GM12865 (cell line): Measurements from ENCODE around the gene SLC29A3.

Source experiments
- DNase-seq: peaks from one replicate; pipeline ENCODE4 v3.0.0; 2010; ENCODE audit warnings: low read depth
- H3K4me3 ChIP-seq: 2 replicates; pipeline ENCODE4 v1.5.1; 2011; ENCODE audit warnings: mild to moderate bottlenecking, low read depth, low read length, control low read depth
- TF ChIP-seq, protein P1 (sequence below): IDR thresholded peaks from 2 replicates; pipeline ENCODE4 v1.5.1; 2011; ENCODE audit warnings: low read length, control low read depth, low read depth, inconsistent platforms; ENCODE audit not compliant: insufficient read depth; ENCODE audit errors: missing control alignments

Gene SLC29A3

DNA sequence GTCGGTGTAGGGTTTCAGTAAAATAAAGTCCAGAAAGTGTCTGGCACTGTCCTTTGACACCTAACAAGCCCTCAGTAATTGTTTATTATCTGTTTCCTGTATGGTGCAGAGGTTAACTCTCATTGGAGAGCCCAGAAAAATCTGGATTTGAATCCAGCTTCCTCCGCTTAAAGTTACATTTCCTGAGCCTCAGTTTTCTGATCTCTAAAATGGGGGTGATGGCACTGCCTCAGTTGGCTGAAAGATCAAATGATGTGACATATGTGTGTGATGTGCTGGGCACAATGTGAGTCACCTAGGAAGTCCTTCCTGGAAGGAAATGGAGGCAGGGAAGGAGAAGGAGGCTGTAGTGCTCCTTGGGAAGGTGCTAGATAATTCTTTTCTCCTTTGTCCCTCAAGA lies 63.0 kb downstream of the SLC29A3 start:
- TF ChIP-seq, protein P1, sequence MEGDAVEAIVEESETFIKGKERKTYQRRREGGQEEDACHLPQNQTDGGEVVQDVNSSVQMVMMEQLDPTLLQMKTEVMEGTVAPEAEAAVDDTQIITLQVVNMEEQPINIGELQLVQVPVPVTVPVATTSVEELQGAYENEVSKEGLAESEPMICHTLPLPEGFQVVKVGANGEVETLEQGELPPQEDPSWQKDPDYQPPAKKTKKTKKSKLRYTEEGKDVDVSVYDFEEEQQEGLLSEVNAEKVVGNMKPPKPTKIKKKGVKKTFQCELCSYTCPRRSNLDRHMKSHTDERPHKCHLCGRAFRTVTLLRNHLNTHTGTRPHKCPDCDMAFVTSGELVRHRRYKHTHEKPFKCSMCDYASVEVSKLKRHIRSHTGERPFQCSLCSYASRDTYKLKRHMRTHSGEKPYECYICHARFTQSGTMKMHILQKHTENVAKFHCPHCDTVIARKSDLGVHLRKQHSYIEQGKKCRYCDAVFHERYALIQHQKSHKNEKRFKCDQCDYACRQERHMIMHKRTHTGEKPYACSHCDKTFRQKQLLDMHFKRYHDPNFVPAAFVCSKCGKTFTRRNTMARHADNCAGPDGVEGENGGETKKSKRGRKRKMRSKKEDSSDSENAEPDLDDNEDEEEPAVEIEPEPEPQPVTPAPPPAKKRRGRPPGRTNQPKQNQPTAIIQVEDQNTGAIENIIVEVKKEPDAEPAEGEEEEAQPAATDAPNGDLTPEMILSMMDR: no peak
- no peak for DNase-seq
- H3K4me3 ChIP-seq: no peak overlapping the region

DNA sequence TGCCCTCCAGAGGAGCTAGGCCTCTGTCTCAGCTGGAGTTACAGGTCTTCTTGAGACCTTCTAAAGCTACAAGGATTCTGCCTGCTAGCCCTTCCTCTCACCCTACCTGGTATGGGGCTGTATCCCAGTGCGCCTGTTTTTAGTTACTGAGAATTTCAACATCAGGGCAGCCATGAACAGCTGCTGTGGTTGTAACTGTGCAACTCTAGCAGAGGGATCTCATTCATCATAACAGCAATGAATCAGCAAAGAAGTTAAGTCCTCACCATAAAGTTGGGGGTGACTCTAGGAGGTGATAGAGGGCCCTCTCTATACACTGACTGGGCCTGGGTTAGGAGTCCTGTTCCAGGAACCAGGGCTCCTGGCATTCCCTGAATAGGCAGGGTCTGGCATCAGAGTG lies 63.7 kb downstream of the SLC29A3 start:
- H3K4me3 ChIP-seq: no peak overlapping the region
- no peak for DNase-seq
- TF ChIP-seq, protein P1: no peak

DNA sequence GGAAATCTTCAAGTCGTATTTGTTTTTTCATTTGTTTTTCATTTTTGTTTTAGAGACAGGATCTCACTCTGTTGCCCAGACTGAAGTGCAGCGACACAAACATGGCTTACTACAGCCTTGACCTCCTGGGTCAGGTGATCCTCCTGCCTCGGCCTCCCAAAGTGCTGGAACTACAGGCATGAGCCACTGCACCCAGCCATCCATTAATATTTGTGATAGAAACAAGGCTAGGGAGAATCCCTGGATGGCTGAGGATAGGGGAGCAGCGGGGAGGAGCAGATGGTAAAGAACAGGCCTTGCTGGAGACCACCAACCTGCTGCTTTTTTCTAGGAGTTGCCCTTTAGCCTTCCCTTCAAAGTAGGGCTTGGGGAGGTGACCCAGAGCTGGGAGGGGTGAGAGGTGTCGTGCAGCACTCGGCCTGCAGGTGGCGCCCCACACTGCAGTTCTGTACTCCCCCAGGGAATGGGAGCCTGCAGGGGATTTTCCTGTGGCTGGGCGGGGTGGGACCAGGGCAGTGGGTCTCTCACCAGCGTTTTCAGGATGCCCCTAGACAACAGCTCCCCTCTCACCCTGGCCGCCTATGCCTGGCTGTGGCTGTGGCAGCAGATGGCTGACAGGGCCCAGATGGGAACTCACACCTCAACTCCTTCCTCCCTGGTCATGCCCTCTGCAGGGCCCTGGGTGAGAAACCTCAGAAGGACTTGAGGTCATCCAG lies 65.1 kb downstream of the SLC29A3 start:
- peak; percentile 70 for DNase-seq
- no peak overlapping the region for H3K4me3 ChIP-seq
- TF ChIP-seq, protein P1: peak; percentile 97

DNA sequence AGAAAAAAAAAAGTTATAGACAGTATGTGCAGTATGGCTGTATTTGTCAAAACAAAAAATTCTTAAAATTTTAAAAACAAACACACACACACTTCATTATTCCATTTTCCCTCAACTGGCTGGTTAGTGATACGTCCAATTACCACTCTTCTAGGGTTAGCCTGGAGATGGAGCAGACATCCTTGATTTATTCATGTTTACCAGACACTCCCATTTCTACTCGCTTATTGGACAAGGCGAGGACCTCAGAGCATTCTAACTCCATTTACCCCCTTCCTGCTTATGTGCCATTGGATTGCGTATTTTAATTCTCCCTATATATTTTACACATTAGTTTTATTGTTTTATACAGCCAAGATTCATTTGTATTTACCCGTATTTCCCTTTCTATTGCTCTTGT lies 69.1 kb downstream of the SLC29A3 start:
- no peak for DNase-seq
- TF ChIP-seq, protein P1: no peak
- H3K4me3 ChIP-seq: no peak overlapping the region

DNA sequence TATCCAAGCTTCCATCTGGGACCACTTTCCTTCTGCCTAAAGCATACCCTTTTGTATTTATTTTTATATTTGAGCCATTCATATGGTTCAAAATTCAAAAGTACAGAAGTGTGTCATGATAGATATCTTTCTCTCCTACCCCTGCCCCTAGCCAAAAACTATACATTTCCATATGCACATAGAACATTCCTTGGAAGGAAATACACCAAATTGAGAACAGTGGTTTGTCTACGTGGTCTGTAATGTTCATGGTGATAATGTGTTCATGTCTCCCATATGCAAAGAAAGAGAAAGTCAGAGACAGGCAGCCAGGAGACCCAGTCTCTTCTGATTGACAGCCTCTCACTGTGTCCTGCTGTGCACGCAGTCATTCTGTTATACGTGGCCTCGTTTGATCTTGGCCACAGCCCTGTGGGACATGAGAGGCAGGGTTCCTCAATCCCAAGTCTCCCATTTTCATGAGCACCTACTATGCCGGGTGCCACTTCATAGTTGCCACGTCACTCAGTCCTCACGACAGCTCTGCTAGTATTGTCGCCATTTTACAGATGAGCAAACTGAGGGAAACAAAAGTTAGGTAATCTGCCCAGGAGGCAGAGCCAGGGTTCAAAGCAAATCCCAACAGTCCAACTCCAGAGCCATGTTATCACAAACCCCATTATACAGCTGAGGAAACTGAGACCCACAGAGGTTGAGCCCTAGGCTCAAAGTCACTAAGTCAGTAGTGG lies 69.7 kb downstream of the SLC29A3 start:
- TF ChIP-seq, protein P1: no peak
- DNase-seq: no peak
- no peak overlapping the region for H3K4me3 ChIP-seq

DNA sequence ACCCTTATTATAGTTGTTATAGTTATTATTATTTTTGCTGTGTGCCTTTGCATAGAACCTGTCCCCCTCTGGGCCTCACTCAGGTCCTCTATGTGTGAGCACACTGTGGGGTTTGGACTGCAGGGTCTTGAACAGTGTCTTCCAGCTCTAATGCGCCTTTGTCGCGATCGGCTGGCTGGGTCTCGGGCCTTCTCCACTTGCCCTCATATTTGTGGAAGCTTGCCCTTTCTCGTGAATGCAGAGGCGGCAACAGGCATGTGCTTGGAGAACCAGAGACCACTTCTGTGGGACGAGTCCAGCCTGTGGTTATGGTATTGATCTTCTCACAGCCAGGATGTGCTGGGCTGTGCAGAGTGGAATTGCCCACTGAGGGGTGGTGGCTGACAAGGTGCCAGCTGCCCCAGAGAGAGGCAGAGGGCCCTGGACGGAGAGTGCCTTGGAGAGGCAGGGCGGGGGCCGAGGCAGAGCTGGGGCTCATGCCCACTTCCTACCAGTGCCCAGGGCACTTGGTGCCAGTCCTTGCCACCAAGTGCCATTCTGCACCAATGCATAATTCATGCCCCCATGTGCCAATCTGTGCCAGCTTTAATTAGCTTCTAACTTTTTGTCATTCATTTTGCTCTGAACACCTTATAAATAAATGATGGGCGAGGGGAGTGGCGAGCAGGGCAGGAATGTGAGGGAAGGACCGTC lies 70.9 kb downstream of the SLC29A3 start:
- H3K4me3 ChIP-seq: no peak overlapping the region
- TF ChIP-seq, protein P1: no peak
- no peak for DNase-seq

DNA sequence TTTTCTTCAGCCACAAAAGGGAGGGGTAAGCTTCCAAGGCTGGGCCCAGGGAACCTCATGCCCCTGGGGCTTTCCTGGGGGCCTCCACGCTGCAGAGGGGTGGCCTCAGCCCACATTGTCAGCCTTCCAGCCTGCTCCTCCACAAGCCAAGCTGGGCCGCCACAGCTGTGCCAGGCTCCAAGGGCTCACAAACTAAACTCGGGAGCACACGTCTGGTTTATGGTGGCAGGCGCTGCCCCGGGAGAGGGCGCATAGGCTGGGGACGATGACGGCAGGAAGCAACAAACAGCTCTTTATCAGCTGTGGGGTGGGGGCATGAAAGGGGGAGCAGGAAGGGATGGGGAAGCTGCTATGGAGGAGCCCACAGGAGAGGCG lies 71.4 kb downstream of the SLC29A3 start:
- no peak for DNase-seq
- TF ChIP-seq, protein P1: no peak
- H3K4me3 ChIP-seq: no peak overlapping the region
